HepG2 (cell line): ENCODE results near the gene PTF1A. TPM values are rescaled to one million over a fixed set of nuclear protein-coding genes. Genes with fewer than 3 reads are reported as not detected.

Source experiments
- CBX5 ChIP-seq: sonication (generic); formaldehyde crosslinking; IDR thresholded peaks from 2 replicates; pipeline ENCODE4 v1.4.0; 2020; ENCODE audit warnings: missing genetic modification reagents, borderline replicate concordance
- CSRNP1 ChIP-seq: sonication (generic); formaldehyde crosslinking; IDR thresholded peaks from 2 replicates; pipeline ENCODE4 v1.8.1; 2023; ENCODE audit warnings: mild to moderate bottlenecking, missing genetic modification reagents
- DRAP1 ChIP-seq: IDR thresholded peaks from 2 replicates; pipeline ENCODE4 v1.6.1; 2016; ENCODE audit warnings: missing genetic modification reagents, missing compliant biosample characterization
- FOXK2 ChIP-seq: fragments of 450-650 bp; IDR thresholded peaks from 2 replicates; pipeline ENCODE4 v1.6.1; 2016
- FOXP1 ChIP-seq, 2 experiments: fragments of 450-650 bp in 1 of 2; IDR thresholded peaks; 2 replicates each; pipeline ENCODE4 v1.6.1; 2017 to 2018; ENCODE audit warnings: antibody characterized with exemption in 1 of 2
- HNF1A ChIP-seq, 2 experiments: sonication (generic) in 1 of 2; formaldehyde crosslinking in 1 of 2; IDR thresholded peaks; 2 replicates each; pipeline versions ENCODE4 v1.4.0 to v1.6.1; 2016 to 2020; ENCODE audit warnings: borderline replicate concordance in 1 of 2, low read depth in 1 of 2, mild to moderate bottlenecking in 1 of 2, missing genetic modification reagents in 1 of 2
- HOXA7 ChIP-seq: sonication (generic); formaldehyde crosslinking; IDR thresholded peaks from 2 replicates; pipeline ENCODE4 v1.8.1; 2022; ENCODE audit warnings: mild to moderate bottlenecking, missing genetic modification reagents, moderate library complexity
- KDM5B ChIP-seq: sonication (generic); formaldehyde crosslinking; IDR thresholded peaks from 2 replicates; pipeline ENCODE4 v1.4.0; 2020; ENCODE audit warnings: missing genetic modification reagents, mild to moderate bottlenecking, borderline replicate concordance
- RBM39 ChIP-seq: fragments of 200-400 bp; formaldehyde crosslinking; IDR thresholded peaks from one replicate; pipeline ENCODE4 v1.6.1; 2018; ENCODE audit warnings: antibody characterized with exemption, mild to moderate bottlenecking, low read depth, low read length; ENCODE audit not compliant: poor library complexity, severe bottlenecking
- SMAD3 ChIP-seq: sonication (generic); formaldehyde crosslinking; IDR thresholded peaks from 2 replicates; pipeline ENCODE4 v1.4.0; 2020; ENCODE audit warnings: missing genetic modification reagents
- TERF1 ChIP-seq: sonication (generic); formaldehyde crosslinking; IDR thresholded peaks from 2 replicates; pipeline ENCODE4 v1.8.0; 2022; ENCODE audit warnings: mild to moderate bottlenecking, missing genetic modification reagents, moderate library complexity
- TIGD3 ChIP-seq: sonication (generic); formaldehyde crosslinking; IDR thresholded peaks from 2 replicates; pipeline ENCODE4 v1.5.1; 2020; ENCODE audit warnings: mild to moderate bottlenecking, missing genetic modification reagents, borderline replicate concordance
- ZBTB26 ChIP-seq: IDR thresholded peaks from 2 replicates; pipeline ENCODE4 v1.6.1; 2016; ENCODE audit warnings: missing compliant biosample characterization, missing genetic modification reagents, borderline replicate concordance
- ZNF121 ChIP-seq: sonication (generic); formaldehyde crosslinking; IDR thresholded peaks from 2 replicates; pipeline ENCODE4 v1.5.0; 2020; ENCODE audit warnings: mild to moderate bottlenecking, missing genetic modification reagents
- ZNF317 ChIP-seq: sonication (generic); formaldehyde crosslinking; IDR thresholded peaks from 2 replicates; pipeline ENCODE4 v1.5.0; 2020; ENCODE audit warnings: mild to moderate bottlenecking, missing genetic modification reagents
- ZNF550 ChIP-seq: sonication (generic); formaldehyde crosslinking; IDR thresholded peaks from 2 replicates; pipeline ENCODE4 v1.4.0; 2020; ENCODE audit warnings: mild to moderate bottlenecking, missing genetic modification reagents, borderline replicate concordance
- polyA plus RNA-seq, 8 experiments: library from polyadenylated mRNA; depleted of rRNA in 3 of 8; stranded (reverse) in 7 of 8; unstranded in 1 of 8; fragments of >200 nt; fragmentation: Illumina TruSeq in 4 of 8; extraction: Trizol in 4 of 8; gene quantifications; 2 replicates each; pipeline versions ENCODE4 v1.2.1 to v1.2.3, GENCODE V29; 2011 to 2016; ENCODE audit warnings: low read depth in 4 of 8, missing spikeins in 1 of 8, mixed read lengths in 1 of 8; ENCODE audit not compliant: insufficient read depth in 1 of 8
- total RNA-seq, 5 experiments: library from RNA; depleted of rRNA; stranded (reverse); fragments of >200 nt; fragmentation: Illumina TruSeq; extraction: Trizol; gene quantifications; 2 replicates each; pipeline ENCODE4 v1.2.3, GENCODE V29; 2016; ENCODE audit warnings: low read depth in 1 of 5

PTF1A gene
- total and polyA plus RNA-seq, 2 of the 13 experiments (the other 11 are each of a cell fraction or from before 2014, with no cell fraction given): not detected

- TF ChIP-seq KDM5B (no peak), RBM39 (no peak), TERF1 (CRISPR knock-in tag) (no peak), SMAD3 (no peak), DRAP1 (CRISPR knock-in tag) (no peak), CSRNP1 (no peak), HNF1A (IDR thresholded peaks at IDR 0.05; ENCODE audit: low read depth) (peak; percentile 96), HNF1A (CRISPR knock-in tag; IDR thresholded peaks at IDR 0.05; ENCODE audit: borderline replicate concordance) (peak; percentile 92), FOXK2 (peak; percentile 59; the same call in 1 of the 2 replicates), HOXA7 (CRISPR knock-in tag) (no peak), ZNF550 (CRISPR knock-in tag) (no peak), TIGD3 (CRISPR knock-in tag) (no peak), ZNF121 (CRISPR knock-in tag) (no peak), ZNF317 (CRISPR knock-in tag) (no peak; the same call in 1 of the 2 replicates), FOXP1 (IDR thresholded peaks at IDR 0.05) (peak; percentile 46; the same call in 1 of the 2 replicates), FOXP1 (CRISPR knock-in tag; IDR thresholded peaks at IDR 0.05) (peak; percentile 94), CBX5 (CRISPR knock-in tag) (no peak), ZBTB26 (CRISPR knock-in tag) (no peak)
Measured at GRCh38 chr10:23186697-23187096, 5.4 kb upstream of the PTF1A start (continued).
